Measurements from ENCODE around the gene HNRNPA3. TPM values are rescaled to one million over a fixed set of nuclear protein-coding genes. Genes with fewer than 3 reads are reported as not detected.

HNRNPA3 gene
- total and polyA plus RNA-seq, 10 of the 15 experiments (the other 5 are each of a cell fraction or from before 2014, with no cell fraction given): 40.4 to 343 (median 206) TPM

DNA sequence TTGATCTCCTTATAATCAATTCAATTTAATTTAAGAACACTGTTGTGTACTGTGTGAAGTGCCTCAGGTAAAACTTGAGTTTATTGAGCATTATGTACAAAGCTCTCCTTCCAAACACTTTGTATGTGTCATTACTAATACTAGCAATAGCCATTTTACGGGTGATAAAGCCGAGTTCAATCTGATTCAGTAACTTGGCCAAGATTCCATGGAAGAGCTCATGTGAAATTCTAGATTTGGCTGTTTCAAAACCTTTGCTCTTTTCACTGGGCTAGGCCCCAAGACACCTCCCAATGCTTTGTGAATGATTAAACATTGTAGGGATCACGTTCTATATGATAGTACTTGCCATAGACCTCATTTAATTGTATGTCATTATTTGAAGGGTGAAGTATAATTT, 60.8 kb downstream of the HNRNPA3 start:
- H3K4me1 ChIP-seq (ENCODE audit: control insufficient read depth, insufficient read depth, low read length): no peaks in the 10 kb centered on the region; the same call in 1 of the 2 replicates
- ChIA-PET RAD21 (ENCODE audit: unreplicated experiment) (interaction anchor here (0.5 to 2.5 kb wide), 8 partner anchors 9 to 108 kb away, joined by 3 to 10 read pairs (median 3); partner anchors contain the start of gene NFE2L2), SMC1A (ENCODE audit: uncharacterized antibody, unreplicated experiment) (interaction anchor here (1.2 to 2.9 kb wide), 7 partner anchors 8 to 119 kb away, joined by 3 to 17 read pairs (median 5); partner anchors contain the start of genes AGPS and NFE2L2), CTCF (interaction anchor here (1.0 to 14.2 kb wide), 4 partner anchors 9 to 110 kb away, joined by 3 to 213 read pairs (median 14); partner anchors contain the start of gene NFE2L2), POLR2A (interaction anchor here (1.0 to 1.3 kb wide), 3 partner anchors 8 to 10 kb away, joined by 3 to 8 read pairs (median 6); partner anchors contain the start of gene NFE2L2)
- DNase-seq (ENCODE audit: low read depth, low spot score): no peak
- no peak overlapping the region for H3K4me3 ChIP-seq
- H3K27me3 ChIP-seq (replicated peaks in 1 of 2; ENCODE audit: control insufficient read depth in 2 of 2, insufficient read depth in 2 of 2, low read length in 1 of 2): no peaks in the 10 kb centered on the region
- H3K4me2 ChIP-seq (ENCODE audit: control insufficient read depth, insufficient read depth): no peak overlapping the region
- H3K9me3 ChIP-seq (replicated peaks; ENCODE audit: control insufficient read depth, insufficient read depth, low read length): no peaks in the 10 kb centered on the region
- intact Hi-C loops (cut with micrococcal nuclease; ENCODE audit: unreplicated experiment): no loop called here
- in situ Hi-C loops (cut with MboI): no loop called here
- no peaks in the 10 kb centered on the region for H3K36me3 ChIP-seq (ENCODE audit: control insufficient read depth in 2 of 2, insufficient read depth in 2 of 2, low read length in 1 of 2)
- BruUV-seq (replicated peaks): no TSS peak
- H3K27ac ChIP-seq (ENCODE audit: control insufficient read depth, insufficient read depth): no peak overlapping the region
- 95% methylated on average over 3 of the region's 3 CpGs for WGBS (ENCODE audit: insufficient coverage, insufficient replicate concordance, low lambda C conversion rate, missing lambda C conversion rate)
- no peak for FAIRE-seq
- no peaks in the 10 kb centered on the region for H4K20me1 ChIP-seq (ENCODE audit: control insufficient read depth, insufficient read depth)
- no peaks in the 10 kb centered on the region for H3K79me2 ChIP-seq (ENCODE audit: control insufficient read depth, insufficient read depth, low read length)
- H3K9ac ChIP-seq (ENCODE audit: control insufficient read depth, insufficient read depth, low read length): no peak overlapping the region
- H2AFZ ChIP-seq (ENCODE audit: control insufficient read depth, low read depth, low read length): no peak overlapping the region
- no peak for ATAC-seq
- TF ChIP-seq PAX5 (IDR thresholded peaks at IDR 0.05; ENCODE audit: borderline replicate concordance, low read depth, low read length) (no peak), NFIC (IDR thresholded peaks at IDR 0.05; ENCODE audit: low read depth, low read length) (no peak), TCF3 (IDR thresholded peaks at IDR 0.05; ENCODE audit: borderline replicate concordance, insufficient read depth, low read depth, low read length) (no peak), RCOR1 (conservative IDR thresholded peaks at IDR 0.05; ENCODE audit: low read depth, low read length) (no peak), LARP7 (IDR thresholded peaks at IDR 0.05) (no peak), TAF1 (IDR thresholded peaks at IDR 0.05; ENCODE audit: borderline replicate concordance, low read depth, low read length) (no peak), CEBPB (IDR thresholded peaks at IDR 0.05; ENCODE audit: borderline replicate concordance in 1 of 2, low read depth in 2 of 2, low read length in 2 of 2) (no peak), ZNF207 (IDR thresholded peaks at IDR 0.05; ENCODE audit: borderline replicate concordance) (no peak), ZNF217 (IDR thresholded peaks at IDR 0.05) (no peak), JUNB (IDR thresholded peaks at IDR 0.05) (no peak), ESRRA (IDR thresholded peaks at IDR 0.05; ENCODE audit: low read length) (no peak), ZBED1 (IDR thresholded peaks at IDR 0.05; ENCODE audit: borderline replicate concordance) (no peak), NFXL1 (IDR thresholded peaks at IDR 0.05; ENCODE audit: borderline replicate concordance) (no peak), KLF5 (IDR thresholded peaks at IDR 0.05; ENCODE audit: partially characterized antibody) (no peak)
- TF ChIP-seq, protein P1, sequence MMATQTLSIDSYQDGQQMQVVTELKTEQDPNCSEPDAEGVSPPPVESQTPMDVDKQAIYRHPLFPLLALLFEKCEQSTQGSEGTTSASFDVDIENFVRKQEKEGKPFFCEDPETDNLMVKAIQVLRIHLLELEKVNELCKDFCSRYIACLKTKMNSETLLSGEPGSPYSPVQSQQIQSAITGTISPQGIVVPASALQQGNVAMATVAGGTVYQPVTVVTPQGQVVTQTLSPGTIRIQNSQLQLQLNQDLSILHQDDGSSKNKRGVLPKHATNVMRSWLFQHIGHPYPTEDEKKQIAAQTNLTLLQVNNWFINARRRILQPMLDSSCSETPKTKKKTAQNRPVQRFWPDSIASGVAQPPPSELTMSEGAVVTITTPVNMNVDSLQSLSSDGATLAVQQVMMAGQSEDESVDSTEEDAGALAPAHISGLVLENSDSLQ (IDR thresholded peaks at IDR 0.05): no peak
- TF ChIP-seq, protein P2, sequence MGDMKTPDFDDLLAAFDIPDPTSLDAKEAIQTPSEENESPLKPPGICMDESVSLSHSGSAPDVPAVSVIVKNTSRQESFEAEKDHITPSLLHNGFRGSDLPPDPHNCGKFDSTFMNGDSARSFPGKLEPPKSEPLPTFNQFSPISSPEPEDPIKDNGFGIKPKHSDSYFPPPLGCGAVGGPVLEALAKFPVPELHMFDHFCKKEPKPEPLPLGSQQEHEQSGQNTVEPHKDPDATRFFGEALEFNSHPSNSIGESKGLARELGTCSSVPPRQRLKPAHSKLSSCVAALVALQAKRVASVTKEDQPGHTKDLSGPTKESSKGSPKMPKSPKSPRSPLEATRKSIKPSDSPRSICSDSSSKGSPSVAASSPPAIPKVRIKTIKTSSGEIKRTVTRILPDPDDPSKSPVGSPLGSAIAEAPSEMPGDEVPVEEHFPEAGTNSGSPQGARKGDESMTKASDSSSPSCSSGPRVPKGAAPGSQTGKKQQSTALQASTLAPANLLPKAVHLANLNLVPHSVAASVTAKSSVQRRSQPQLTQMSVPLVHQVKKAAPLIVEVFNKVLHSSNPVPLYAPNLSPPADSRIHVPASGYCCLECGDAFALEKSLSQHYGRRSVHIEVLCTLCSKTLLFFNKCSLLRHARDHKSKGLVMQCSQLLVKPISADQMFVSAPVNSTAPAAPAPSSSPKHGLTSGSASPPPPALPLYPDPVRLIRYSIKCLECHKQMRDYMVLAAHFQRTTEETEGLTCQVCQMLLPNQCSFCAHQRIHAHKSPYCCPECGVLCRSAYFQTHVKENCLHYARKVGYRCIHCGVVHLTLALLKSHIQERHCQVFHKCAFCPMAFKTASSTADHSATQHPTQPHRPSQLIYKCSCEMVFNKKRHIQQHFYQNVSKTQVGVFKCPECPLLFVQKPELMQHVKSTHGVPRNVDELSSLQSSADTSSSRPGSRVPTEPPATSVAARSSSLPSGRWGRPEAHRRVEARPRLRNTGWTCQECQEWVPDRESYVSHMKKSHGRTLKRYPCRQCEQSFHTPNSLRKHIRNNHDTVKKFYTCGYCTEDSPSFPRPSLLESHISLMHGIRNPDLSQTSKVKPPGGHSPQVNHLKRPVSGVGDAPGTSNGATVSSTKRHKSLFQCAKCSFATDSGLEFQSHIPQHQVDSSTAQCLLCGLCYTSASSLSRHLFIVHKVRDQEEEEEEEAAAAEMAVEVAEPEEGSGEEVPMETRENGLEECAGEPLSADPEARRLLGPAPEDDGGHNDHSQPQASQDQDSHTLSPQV (IDR thresholded peaks at IDR 0.05): no peak
- TF ChIP-seq, protein P3, sequence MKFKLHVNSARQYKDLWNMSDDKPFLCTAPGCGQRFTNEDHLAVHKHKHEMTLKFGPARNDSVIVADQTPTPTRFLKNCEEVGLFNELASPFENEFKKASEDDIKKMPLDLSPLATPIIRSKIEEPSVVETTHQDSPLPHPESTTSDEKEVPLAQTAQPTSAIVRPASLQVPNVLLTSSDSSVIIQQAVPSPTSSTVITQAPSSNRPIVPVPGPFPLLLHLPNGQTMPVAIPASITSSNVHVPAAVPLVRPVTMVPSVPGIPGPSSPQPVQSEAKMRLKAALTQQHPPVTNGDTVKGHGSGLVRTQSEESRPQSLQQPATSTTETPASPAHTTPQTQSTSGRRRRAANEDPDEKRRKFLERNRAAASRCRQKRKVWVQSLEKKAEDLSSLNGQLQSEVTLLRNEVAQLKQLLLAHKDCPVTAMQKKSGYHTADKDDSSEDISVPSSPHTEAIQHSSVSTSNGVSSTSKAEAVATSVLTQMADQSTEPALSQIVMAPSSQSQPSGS (IDR thresholded peaks at IDR 0.05; ENCODE audit: low read length): no peak
- TF ChIP-seq, protein P4, sequence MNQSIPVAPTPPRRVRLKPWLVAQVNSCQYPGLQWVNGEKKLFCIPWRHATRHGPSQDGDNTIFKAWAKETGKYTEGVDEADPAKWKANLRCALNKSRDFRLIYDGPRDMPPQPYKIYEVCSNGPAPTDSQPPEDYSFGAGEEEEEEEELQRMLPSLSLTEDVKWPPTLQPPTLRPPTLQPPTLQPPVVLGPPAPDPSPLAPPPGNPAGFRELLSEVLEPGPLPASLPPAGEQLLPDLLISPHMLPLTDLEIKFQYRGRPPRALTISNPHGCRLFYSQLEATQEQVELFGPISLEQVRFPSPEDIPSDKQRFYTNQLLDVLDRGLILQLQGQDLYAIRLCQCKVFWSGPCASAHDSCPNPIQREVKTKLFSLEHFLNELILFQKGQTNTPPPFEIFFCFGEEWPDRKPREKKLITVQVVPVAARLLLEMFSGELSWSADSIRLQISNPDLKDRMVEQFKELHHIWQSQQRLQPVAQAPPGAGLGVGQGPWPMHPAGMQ (IDR thresholded peaks at IDR 0.05; ENCODE audit: borderline replicate concordance): no peak
